Measurements from ENCODE around the gene APOO.

The APOO gene

DNA sequence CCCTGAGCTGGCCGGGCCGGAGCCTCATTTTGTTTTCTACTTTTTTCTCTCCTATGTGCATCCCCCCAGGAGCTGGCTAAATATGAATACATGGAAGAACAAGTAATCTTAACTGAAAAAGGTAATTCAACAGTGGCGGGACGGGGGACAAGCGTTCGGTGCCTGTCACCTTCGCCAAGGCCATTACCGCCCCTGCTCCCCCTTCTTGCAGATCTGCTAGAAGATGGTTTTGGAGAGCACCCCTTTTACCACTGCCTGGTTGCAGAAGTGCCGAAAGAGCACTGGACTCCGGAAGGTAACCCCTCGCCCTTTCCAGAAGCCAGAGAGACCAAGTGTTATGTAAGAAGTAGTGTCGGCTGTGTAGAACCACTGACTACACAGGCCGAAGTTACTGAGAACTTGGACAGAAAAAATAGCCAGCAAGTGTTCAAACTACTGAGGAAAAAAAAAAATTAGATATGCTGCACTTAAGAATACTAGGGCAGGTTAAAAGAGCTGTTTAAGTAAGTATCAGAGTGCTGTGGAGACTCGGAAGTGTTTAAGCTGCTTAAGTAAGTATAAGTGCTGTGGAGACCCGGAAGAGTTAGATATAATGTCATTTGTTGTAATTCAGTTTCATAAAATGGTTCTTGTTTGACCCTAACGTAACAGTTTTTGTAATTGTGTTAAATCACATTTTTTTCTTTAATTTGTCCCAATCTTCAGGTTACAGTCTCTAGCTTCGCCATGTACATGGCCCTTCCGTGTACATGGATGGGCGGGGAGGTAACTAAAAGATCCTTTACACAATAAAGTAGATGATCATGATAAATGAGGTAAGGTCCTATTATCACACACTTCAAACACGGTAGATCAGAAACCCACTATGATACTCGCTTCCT, 123.9 kb downstream of the APOO start:
- no peak for DNase-seq
